Skeletal muscle tissue (tissue), 4 donors: ENCODE results near the gene RNF180. TPM values are rescaled to one million over a fixed set of nuclear protein-coding genes. Genes with fewer than 3 reads are reported as not detected.

ENCODE experiments used
- H3K27ac ChIP-seq: one replicate; pipeline ENCODE4 v1.7.0; 2013; ENCODE audit warnings: mild to moderate bottlenecking, low read depth, low read length, inconsistent platforms
- H3K27me3 ChIP-seq, 3 donors: one replicate each; pipeline ENCODE4 v1.7.0; 2013; ENCODE audit warnings: low read length in 3 of 3; ENCODE audit not compliant: control insufficient read depth in 3 of 3, insufficient read depth in 3 of 3
- H3K36me3 ChIP-seq, 3 donors: one replicate each; pipeline ENCODE4 v1.7.0; 2013; ENCODE audit warnings: low read length in 3 of 3; ENCODE audit not compliant: control insufficient read depth in 3 of 3, insufficient read depth in 3 of 3
- H3K4me1 ChIP-seq, 3 donors: one replicate each; pipeline ENCODE4 v1.7.0; 2013; ENCODE audit warnings: low read length in 3 of 3, mild to moderate bottlenecking in 3 of 3; ENCODE audit not compliant: control insufficient read depth in 3 of 3, insufficient read depth in 3 of 3
- H3K4me3 ChIP-seq, 3 donors: one replicate each; pipeline ENCODE4 v1.7.0; 2013; ENCODE audit warnings: low read length in 3 of 3
- H3K9ac ChIP-seq, 3 donors: one replicate each; pipeline ENCODE4 v1.7.0; 2013; ENCODE audit warnings: low read length in 3 of 3, mild to moderate bottlenecking in 3 of 3, moderate library complexity in 2 of 3, low read depth in 1 of 3
- H3K9me3 ChIP-seq, 3 donors: one replicate each; pipeline ENCODE4 v1.7.0; 2013; ENCODE audit warnings: low read length in 3 of 3; ENCODE audit not compliant: control insufficient read depth in 3 of 3
- total RNA-seq: library from RNA; depleted of rRNA; stranded (reverse); fragments of >200 nt; gene quantifications from one replicate; pipeline ENCODE4 v1.2.3, GENCODE V29; 2014
- donor health status: Osteomylitis.

Gene RNF180
- total RNA-seq, 1 donor from 2014 or later, result 2.6 TPM

DNA sequence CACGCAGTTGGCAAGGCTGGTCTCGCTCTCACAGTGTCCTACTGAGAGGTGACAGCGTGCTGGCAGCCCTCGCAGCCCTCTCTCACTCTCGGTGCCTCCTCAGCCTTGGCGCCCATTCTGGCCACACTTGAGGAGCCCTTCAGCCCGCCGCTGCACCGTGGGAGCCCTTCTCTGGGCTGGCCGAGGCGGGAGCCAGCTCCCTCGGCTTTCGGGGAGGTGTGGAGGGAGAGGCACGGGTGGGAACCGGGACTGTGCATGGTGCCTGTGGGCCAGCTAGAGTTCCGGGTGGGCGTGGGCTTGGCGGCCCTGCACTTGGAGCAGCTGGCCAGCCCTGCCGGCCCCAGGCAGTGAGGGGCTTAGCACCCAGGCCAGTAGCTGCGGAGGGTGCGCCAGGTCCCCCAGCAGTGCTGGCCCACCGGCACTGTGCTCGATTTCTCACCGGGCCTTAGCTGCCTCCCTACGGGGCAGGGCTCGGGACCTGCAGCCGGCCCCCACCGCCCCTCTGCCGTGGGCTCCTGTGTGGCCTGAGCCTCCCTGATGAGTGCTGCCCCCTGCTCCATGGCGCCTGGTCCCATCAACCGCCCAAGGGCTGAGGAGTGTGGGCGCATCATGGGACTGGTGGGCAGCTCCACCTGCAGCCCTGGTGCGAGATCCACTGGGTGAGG is 15.7 kb upstream of the RNF180 start:
- H3K36me3 ChIP-seq, result no peaks in the 10 kb centered on the region
- H3K27me3 ChIP-seq, result no peaks in the 10 kb centered on the region
- H3K4me3 ChIP-seq, result no peak overlapping the region
- H3K9me3 ChIP-seq, result peaks cover 0 to 4% (median 0%) of the 10 kb centered on the region in 3 donors
- H3K4me1 ChIP-seq, result peaks cover 0 to 3% (median 0%) of the 10 kb centered on the region in 3 donors
- H3K27ac ChIP-seq, result no peak overlapping the region
- no peak overlapping the region for H3K9ac ChIP-seq

DNA sequence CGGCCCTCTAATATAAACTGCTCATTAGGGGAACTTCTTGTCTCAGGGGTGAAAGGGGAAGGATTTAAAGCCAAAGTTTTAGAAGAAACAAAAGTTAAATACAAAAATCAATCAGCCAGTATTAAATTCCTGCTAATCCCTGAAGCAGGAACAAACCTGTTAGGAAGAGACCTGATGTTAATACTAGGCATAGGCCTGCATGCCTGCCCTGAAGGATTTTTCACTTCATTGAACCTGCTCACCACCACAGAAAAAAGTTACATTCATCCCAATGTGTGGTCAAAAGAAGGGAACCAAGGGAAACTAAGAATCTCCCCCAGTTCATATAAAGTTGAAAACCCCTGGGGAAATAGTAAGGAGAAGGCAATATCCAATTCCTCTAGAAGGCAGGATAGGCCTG is 9.4 kb upstream of the RNF180 start:
- H3K9me3 ChIP-seq, result peaks cover 0 to 4% (median 0%) of the 10 kb centered on the region in 3 donors
- H3K4me3 ChIP-seq, result no peak overlapping the region
- no peaks in the 10 kb centered on the region for H3K4me1 ChIP-seq
- no peaks in the 10 kb centered on the region for H3K36me3 ChIP-seq
- no peaks in the 10 kb centered on the region for H3K27me3 ChIP-seq
- no peak overlapping the region for H3K9ac ChIP-seq
- no peak overlapping the region for H3K27ac ChIP-seq

DNA sequence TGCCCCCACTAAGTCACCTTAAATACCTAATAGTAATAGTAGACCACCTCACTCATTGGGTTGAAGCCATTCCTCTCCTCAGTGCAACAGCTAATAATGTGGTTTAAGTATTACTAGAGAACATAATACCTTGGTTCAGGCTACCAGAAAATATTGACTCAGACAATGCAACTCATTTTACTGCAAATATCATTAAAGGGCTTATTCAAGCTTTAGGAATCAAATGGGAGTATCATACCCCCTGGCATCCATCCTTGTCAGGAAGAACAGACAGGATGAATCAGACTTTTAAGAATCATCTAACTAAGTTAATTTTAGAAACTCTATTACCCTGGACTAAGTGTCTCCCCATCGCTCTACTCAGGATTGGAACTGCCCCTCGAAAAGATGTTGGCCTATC is 6.8 kb upstream of the RNF180 start:
- Histone ChIP-seq H3K27me3 (no peaks in the 10 kb centered on the region), H3K9me3 (peaks cover 0 to 4% (median 0%) of the 10 kb centered on the region in 3 donors), H3K9ac (no peak overlapping the region), H3K4me3 (no peak overlapping the region), H3K4me1 (no peaks in the 10 kb centered on the region), H3K27ac (no peak overlapping the region), H3K36me3 (no peaks in the 10 kb centered on the region)

DNA sequence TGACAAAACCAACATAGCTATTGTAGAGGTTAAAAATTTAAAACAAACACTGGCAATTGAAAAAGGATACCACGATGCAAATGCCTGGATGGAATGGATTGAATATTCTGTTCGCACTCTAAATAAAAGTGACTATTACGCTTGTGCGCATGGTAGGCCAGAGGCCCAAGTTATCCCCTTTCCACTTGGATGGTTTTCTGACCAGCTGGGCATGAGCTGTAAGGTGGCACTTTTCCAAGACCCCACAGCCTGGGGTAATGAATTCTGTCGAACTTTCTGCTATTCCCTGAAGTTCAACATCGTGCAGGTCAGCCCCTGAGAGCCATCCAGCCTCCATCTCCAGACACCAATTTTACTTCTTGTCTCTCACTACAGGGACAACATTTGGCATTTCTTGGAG is 5.4 kb upstream of the RNF180 start:
- Histone ChIP-seq H3K27me3 (no peaks in the 10 kb centered on the region), H3K27ac (no peak overlapping the region), H3K4me3 (no peak overlapping the region), H3K4me1 (peaks cover 0 to 3% (median 3%) of the 10 kb centered on the region in 3 donors), H3K9ac (no peak overlapping the region), H3K36me3 (no peaks in the 10 kb centered on the region), H3K9me3 (no peaks in the 10 kb centered on the region)

DNA sequence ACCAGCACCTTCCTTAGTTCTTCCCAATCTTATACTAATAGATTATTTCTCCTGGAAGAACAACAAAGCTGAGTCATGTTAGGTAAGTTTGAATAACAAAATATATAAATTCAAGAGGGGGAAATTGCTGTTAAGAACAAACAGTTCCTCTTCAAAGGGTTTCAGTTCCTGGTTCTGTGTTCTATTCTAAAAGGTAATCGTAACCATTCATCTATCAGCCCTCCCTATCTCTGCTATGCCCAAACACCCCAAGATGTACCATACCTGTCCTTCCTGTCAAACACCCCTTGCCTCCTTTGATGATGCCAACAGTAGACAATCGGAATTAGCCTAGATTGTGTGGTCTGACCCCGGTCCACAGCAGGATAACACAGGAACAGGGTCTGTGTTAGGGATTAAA is 4.2 kb upstream of the RNF180 start:
- peaks cover 0 to 3% (median 3%) of the 10 kb centered on the region in 3 donors for H3K4me1 ChIP-seq
- no peak overlapping the region for H3K9ac ChIP-seq
- H3K27ac ChIP-seq, result no peak overlapping the region
- no peaks in the 10 kb centered on the region for H3K9me3 ChIP-seq
- H3K27me3 ChIP-seq, result no peaks in the 10 kb centered on the region
- no peaks in the 10 kb centered on the region for H3K36me3 ChIP-seq
- H3K4me3 ChIP-seq, result no peak overlapping the region

DNA sequence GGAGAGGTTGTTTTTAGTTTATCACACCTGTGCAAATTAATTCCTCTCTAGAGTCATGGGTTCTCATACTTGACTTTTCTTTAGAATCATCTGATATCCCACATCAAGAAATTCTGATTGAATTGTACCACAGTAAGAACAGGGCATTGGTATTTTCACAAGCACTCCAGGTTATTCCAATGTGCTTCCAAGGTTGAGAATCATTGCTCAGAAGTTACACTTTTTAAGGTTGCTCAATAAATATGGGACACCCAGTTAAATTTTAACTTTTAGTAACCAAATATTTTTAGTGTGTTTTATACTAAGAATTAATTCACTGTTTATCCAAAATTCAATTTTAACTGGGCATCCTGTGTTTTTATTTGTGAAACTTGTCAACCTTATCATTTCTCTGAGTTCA is 2.5 kb upstream of the RNF180 start:
- H3K27ac ChIP-seq, result no peak overlapping the region
- H3K9me3 ChIP-seq, result no peaks in the 10 kb centered on the region
- H3K9ac ChIP-seq, result no peak overlapping the region
- H3K4me3 ChIP-seq, result no peak overlapping the region
- no peaks in the 10 kb centered on the region for H3K36me3 ChIP-seq
- peaks cover 0 to 3% (median 3%) of the 10 kb centered on the region in 3 donors for H3K4me1 ChIP-seq
- no peaks in the 10 kb centered on the region for H3K27me3 ChIP-seq

DNA sequence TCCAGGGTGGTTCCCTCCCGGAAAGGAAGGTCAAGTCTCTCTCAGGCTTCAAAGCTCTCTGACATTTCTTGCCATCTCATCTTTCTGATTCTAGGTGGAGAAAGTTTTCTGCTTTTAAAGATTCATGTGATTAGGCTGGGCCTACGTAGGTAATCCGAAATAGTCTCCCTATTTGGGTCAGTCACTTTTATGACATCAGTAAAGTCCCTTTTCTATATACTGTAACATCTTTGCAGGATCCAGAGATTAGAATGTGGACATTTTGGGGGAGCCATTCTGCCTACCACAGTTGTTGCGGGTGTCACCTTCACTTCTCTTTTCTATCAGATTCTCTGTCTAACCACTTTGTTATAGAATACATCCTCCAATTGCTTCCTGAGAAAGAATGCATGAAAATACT is 1.9 kb upstream of the RNF180 start:
- H3K4me3 ChIP-seq, result no peak overlapping the region
- H3K9ac ChIP-seq, result no peak overlapping the region
- H3K27ac ChIP-seq, result no peak overlapping the region

DNA sequence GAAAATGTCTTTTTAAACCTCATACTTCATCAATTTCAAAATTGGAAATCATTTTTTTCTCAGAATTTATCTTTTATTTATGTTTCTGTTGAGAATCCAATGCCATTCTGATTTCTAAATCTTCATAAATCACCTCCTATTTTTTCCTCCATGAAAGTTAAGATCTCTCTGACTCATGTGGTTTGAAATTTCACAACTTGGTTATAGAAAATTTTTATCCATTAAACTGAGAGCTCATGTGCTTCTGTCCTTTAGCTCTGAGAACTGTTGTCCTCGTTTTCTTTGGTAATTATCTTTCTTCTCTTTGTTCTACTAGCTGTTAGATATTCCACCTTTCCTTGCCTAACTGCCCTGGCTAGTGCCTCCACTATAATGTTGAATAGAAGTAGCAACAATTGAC is 1.5 kb upstream of the RNF180 start:
- peaks cover 0 to 3% (median 3%) of the 10 kb centered on the region in 3 donors for H3K4me1 ChIP-seq
- H3K9me3 ChIP-seq, result no peaks in the 10 kb centered on the region
- H3K36me3 ChIP-seq, result no peaks in the 10 kb centered on the region
- no peak overlapping the region for H3K27ac ChIP-seq
- H3K9ac ChIP-seq, result no peak overlapping the region
- no peaks in the 10 kb centered on the region for H3K27me3 ChIP-seq
- H3K4me3 ChIP-seq, result no peak overlapping the region

More for the DNA sequence above, 1.9 kb upstream of the RNF180 start:
- no peaks in the 10 kb centered on the region for H3K27me3 ChIP-seq
- peaks cover 0 to 3% (median 3%) of the 10 kb centered on the region in 3 donors for H3K4me1 ChIP-seq
- no peaks in the 10 kb centered on the region for H3K9me3 ChIP-seq
- H3K36me3 ChIP-seq, result no peaks in the 10 kb centered on the region

DNA sequence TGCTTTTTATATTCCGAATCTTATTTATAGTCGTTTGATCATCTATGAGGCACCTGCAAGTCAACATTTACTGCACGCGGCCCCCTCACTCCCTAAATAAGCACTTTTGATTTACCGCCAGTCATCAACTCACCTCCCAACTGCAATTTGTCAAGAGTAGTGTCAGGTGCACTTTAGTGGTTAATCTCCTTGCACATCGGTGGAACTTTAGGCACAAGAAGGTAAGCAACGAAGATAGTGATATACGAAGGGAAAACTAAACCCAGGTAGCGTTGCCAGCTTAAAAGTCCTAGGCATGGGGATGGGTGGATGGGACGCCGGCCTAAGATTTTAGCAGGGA is 513 bp upstream of the RNF180 start:
- H3K4me1 ChIP-seq, result peaks cover 0 to 3% (median 3%) of the 10 kb centered on the region in 3 donors
- peak overlapping the region; percentile 80 to 84 (median 81) for H3K4me3 ChIP-seq
- no peaks in the 10 kb centered on the region for H3K9me3 ChIP-seq
- no peaks in the 10 kb centered on the region for H3K36me3 ChIP-seq
- no peaks in the 10 kb centered on the region for H3K27me3 ChIP-seq
- no peak overlapping the region for H3K27ac ChIP-seq
- peak overlapping the region; percentile 81 to 88 (median 85) for H3K9ac ChIP-seq

DNA sequence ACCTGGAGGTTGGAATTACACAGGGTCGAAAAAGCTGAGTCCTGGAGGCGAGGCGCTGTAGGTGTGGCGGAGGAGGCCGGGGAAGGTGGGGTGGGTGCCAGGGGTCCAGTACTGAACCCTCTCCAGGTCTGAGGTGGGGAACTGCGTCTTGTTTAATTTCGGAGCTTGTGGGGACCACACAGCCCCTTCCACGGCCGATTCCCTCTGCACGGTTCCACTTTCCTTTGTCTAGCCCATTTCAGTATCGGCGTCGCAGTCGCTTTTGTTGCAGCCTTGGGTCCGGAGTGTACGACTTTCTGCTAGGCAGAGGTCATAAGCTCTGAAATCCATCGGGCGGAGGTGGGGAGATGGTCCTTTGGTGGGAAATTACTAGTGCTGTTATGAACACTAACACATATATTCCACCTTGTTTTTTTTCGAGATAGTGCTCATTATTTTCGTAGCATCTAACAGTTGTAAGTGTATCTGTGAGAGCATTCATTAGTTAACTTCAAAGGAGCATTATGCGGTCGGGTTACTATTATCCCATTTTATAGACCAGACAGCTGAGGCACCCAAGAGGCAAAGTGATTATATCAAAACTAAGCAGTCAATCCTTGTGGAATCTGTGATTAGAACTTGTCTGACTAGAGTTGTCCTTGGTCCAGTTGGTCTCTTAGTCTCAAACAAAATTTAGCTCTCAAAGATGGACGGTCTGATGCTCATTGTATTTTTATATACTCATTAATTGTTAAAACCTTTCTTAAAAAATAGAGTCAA is 737 bp downstream of the RNF180 start:
- peak overlapping the region; percentile 20 for H3K27ac ChIP-seq
- H3K36me3 ChIP-seq, result no peaks in the 10 kb centered on the region
- no peaks in the 10 kb centered on the region for H3K27me3 ChIP-seq
- peak overlapping the region; percentile 80 to 89 (median 84) for H3K4me3 ChIP-seq
- H3K4me1 ChIP-seq, result peaks cover 0 to 3% (median 3%) of the 10 kb centered on the region in 3 donors
- H3K9ac ChIP-seq, result peak overlapping the region; percentile 81 to 88 (median 85)
- H3K9me3 ChIP-seq, result no peaks in the 10 kb centered on the region
